ENCODE measurements around the gene TXNDC5.

The TXNDC5 gene

GRCh38 chr6:7910654-7911344 lies at the start of gene TXNDC5:
TSS of gene TXNDC5 (minus strand) at chr6:7910788. CDS start at chr6:7910776, 12 bp downstream.
- no peak for DNase-seq

GRCh38 chr6:7960141-7960540 lies 49.6 kb upstream of the TXNDC5 start:
- no peak for DNase-seq

DNA sequence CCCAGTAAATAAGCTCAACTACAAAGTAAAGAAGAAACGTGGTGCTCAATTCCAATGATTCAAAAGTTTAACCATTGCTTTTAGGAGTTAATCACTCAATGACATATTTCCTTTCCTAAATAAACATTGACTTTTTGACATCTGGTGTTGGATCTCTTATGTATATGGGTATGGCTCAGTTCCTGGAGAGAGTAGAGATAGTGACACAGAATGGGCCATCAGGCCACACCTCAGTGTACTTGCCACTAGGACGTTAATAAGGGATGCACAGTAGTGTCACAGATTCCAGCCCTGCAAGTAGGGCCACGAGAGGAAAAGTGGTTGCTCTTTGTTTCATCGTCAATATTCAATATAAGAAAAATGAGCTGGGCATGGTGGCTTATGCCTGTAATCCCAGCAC lies 48.9 kb upstream of the TXNDC5 start:
- no peak for DNase-seq

GRCh38 chr6:7958464-7958863 lies 47.9 kb upstream of the TXNDC5 start:
- DNase-seq: no peak

- no peak for DNase-seq
These were observed 45.7 kb upstream of the TXNDC5 start for GRCh38 chr6:7956257-7956656.

GRCh38 chr6:7954477-7955200 lies 44.1 kb upstream of the TXNDC5 start:
- no peak for DNase-seq

DNA sequence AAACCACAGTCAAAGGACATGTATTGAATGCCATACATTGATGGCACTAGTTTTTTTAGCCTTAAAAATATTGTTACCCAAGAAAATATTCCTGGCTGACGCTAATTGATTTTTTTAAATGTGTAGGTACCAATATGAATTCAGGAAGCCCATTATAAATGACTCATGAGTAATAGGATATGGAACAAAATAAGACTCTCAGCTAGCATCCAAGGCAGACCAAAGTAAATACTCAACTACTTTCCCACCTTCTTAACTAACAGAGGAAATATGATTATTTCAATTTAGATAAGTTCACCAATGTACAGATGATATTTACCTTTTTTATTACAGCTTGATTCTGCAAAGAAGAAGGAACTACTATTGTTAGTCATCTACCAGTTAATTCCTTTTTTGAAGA lies 43.2 kb upstream of the TXNDC5 start:
- no peak for DNase-seq

DNA sequence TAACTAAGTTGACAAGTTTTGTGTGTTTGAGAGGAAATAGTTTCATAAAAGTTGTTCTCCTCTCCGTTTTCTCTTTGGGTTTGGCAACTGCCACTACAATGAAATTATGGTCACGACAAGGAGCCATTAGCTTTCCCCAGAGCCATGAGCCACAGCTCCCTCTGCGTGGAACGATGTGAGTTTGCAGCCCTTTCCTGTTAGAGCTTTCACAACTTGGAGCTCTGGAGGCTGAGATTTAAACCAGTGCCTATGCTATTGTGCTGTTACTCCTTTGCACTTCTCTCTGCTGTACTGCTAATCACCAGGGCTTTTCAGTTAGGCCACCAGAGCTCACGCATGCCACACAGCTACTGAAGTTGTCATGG lies 29.3 kb upstream of the TXNDC5 start:
- no peak for DNase-seq

DNA sequence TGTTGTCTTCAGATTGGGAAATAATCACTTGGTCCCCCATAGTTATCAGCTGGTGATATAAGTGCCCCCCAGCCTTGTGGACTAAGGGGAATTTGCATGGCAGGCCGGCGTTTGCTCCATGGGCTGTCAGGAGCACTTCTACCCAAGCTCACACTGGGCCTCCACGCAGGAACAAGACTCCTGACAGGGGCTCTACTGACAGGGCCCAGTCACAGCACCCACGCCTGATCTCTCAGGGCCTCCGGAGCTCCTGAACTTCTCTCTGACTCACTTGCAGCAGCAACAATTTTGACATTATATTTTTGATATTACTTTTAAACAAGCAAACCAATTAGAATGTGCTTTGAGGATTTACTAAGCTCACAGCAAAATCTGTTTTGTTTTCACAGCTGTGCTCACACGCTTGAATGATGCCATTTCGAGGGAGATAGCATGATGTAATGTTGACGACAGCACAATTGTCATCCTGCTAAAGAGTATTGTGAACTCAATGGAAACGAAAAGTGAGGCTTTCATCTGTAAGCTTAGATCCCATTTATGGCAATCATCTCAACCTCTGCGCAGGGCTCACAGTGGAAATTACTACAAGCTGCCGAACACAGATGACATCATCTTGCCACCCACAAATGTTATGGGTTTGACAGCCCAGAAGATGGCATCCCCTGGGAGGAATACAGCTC lies 28.7 kb upstream of the TXNDC5 start:
- no peak for DNase-seq

DNA sequence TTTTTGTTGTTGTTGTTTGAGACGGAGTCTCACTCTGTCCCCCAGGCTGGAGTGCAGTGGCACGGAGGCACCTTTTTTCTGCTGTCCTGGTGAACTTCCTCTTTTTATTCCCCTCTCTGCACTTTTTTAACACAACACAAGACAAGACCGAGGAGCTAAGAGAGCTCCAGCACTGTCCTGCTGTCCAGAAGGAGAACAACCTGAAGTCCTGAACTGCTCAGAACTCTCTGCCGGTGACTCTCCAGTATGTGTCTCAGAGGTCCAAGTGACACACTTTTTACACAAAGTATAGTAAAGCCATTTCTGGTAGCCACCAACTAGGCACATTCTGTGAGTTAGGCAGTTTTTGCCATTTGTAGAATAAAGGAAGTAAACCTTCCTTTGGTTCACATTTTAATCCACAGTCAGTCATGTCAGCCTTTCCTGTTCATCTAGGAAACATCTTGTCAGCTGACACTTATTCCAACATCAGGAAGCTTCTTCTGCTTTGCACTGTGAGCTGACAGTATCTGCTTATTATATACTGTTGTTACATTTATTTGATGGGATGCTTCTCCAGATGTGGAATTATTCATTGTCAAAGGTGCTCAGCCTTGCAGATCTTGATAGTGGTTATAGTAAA lies 28.1 kb upstream of the TXNDC5 start:
- no peak for DNase-seq

- DNase-seq: no peak
These were observed 23.2 kb upstream of the TXNDC5 start for GRCh38 chr6:7933794-7934193.

DNA sequence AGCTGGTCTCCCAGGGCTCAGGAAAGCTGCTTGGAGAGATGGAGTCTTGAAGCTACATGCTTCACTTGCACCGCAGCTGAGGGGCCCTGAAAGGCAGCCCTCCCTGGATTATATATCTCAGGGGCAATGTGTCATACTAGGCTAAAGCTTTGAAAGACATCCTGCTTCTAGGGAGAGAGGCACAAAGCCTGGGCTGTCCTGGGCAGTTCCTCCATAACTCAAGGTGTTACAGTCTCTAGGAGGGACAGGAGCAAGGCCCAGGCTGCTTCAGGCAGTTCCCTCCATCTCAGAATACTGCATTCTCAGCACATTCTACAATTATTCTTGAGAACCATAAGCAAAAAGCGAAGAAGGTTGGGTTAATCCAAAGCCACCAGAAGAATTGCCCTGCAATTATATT lies 22.0 kb upstream of the TXNDC5 start:
- no peak for DNase-seq

DNA sequence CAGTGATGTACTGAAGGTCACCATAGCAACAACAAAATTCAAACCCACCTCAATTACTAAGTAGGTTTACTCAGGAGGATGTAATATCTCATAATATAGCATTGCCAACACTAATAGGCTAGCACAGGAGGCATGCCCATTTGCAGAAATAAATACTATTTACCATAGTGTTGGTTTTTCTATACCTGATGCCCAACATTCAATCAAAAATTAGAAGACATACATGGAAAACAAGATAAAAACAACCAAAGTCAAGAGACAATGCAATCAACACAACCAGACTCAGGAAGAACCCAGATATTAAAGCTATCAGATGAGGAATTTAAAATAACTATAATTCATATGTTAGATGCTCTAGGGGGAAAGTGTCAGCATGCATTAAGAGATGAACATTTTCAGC lies 14.3 kb upstream of the TXNDC5 start:
- DNase-seq: no peak

DNA sequence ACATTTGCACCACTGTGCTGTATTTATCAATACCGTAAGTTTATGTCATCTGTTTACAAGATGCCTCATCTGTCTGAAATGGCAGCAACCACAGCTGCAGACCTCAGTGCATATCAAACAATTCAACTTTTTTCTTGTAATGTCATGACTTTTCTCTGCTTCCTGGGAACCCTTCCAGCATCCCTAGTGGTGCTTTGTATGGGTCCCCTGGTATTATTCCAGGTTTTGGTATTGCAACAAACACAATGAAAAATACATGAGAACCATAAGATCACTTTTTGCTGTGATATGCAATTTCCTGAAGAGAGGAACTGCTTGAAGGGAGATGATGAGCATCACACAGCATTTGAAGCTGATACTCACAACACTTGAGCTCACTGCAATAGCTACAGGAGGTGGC lies 12.0 kb upstream of the TXNDC5 start:
- DNase-seq: no peak

- no peak for DNase-seq
These were observed 11.1 kb upstream of the TXNDC5 start for GRCh38 chr6:7921632-7922092.

GRCh38 chr6:7921046-7921445 lies 10.5 kb upstream of the TXNDC5 start:
- no peak for DNase-seq

DNA sequence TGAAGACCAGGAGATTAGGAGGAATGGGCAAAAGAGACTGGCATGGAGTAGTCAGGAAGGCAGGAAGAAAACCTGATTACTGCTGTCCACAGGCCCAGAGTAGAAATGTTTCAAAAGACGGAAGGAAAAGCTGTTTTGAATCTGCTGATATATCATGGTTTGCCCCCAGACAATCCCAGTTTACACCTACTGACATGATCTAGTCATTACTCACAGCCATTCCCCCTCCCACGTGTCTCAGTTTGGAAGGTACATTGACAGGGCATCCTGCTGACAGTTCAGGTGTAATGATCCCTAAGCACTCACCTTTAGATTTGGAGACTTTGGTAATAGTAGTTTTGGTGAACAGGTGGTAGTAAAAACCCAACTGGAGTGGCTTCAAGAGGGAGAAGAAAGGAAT lies 9.8 kb upstream of the TXNDC5 start:
- no peak for DNase-seq

DNA sequence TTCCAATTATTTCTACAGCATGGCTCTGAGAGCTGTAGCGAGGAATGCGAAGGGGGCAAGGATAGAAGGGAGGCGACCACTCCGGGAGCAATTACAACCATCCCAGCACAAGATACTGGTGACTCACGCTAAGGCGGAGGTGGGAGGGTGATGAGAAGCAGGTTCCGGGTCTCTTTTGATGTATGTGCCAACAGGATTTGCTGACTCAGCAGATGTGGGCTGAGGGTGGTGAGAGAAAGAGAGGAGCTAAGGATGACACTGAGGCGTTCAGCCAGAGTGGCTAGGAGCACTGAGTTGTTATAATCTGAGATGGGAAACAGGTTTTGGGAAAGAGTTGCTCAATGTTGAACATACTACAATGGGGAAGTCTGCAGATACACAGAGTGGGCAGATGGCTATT lies 9.3 kb upstream of the TXNDC5 start:
- DNase-seq: no peak

GRCh38 chr6:7918403-7918802 lies 7.8 kb upstream of the TXNDC5 start:
- no peak for DNase-seq

GRCh38 chr6:7917729-7918128 lies 7.1 kb upstream of the TXNDC5 start:
- DNase-seq: no peak

GRCh38 chr6:7916959-7917358 lies 6.4 kb upstream of the TXNDC5 start:
- no peak for DNase-seq

GRCh38 chr6:7914991-7915789 lies 4.6 kb upstream of the TXNDC5 start:
- DNase-seq: no peak

GRCh38 chr6:7914311-7914710 lies 3.7 kb upstream of the TXNDC5 start:
- DNase-seq: no peak

Measured in cortex of kidney (tissue), 1 donor.